ENCODE data around the gene KCND3.

KCND3 gene

DNA sequence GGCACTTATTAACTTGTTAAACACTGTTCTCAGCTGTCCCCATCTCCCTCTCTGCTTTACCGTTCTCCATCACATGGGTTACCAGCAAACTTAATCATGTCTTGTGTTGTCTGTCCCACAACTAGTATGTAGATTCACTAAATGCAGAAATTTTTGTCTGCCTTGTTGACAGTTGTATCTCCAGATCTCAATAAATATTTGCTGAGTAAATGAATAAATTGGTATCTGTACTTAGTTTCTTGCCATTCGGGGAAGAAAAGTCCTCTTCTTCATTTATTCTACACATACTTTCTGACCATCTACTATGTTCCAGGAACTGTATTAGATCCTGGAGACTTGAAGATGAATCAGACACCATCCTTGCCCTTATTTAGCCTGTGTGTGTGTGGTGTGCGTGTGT, 97.9 kb downstream of the KCND3 start:
- H3K4me3 ChIP-seq (ENCODE audit: low read length) = no peak overlapping the region
- no peak overlapping the region for H2AFZ ChIP-seq (ENCODE audit: low read depth, low read length)
- no peak overlapping the region for H3K27ac ChIP-seq (ENCODE audit: low read length)
- no peak overlapping the region for H3K9ac ChIP-seq (ENCODE audit: low read length)
- H3K4me1 ChIP-seq (ENCODE audit: low read length) = no peaks in the 10 kb centered on the region
- H3K4me2 ChIP-seq (ENCODE audit: low read length) = no peak overlapping the region
- no peaks in the 10 kb centered on the region for H3K36me3 ChIP-seq (replicated peaks; ENCODE audit: low read depth, low read length)
- H3K27me3 ChIP-seq (ENCODE audit: low read depth, low read length) = peaks cover 15% of the 10 kb centered on the region
- H3K79me2 ChIP-seq (ENCODE audit: low read length) = no peaks in the 10 kb centered on the region
- no peaks in the 10 kb centered on the region for H3K9me3 ChIP-seq (ENCODE audit: insufficient read depth, low read length)
- H4K20me1 ChIP-seq (ENCODE audit: insufficient read depth, low read length) = no peaks in the 10 kb centered on the region
- TF ChIP-seq, protein P1, sequence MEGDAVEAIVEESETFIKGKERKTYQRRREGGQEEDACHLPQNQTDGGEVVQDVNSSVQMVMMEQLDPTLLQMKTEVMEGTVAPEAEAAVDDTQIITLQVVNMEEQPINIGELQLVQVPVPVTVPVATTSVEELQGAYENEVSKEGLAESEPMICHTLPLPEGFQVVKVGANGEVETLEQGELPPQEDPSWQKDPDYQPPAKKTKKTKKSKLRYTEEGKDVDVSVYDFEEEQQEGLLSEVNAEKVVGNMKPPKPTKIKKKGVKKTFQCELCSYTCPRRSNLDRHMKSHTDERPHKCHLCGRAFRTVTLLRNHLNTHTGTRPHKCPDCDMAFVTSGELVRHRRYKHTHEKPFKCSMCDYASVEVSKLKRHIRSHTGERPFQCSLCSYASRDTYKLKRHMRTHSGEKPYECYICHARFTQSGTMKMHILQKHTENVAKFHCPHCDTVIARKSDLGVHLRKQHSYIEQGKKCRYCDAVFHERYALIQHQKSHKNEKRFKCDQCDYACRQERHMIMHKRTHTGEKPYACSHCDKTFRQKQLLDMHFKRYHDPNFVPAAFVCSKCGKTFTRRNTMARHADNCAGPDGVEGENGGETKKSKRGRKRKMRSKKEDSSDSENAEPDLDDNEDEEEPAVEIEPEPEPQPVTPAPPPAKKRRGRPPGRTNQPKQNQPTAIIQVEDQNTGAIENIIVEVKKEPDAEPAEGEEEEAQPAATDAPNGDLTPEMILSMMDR (IDR thresholded peaks at IDR 0.05; ENCODE audit: low read depth, low read length) = no peak
- TF ChIP-seq EZH2phosphoT487 (IDR thresholded peaks at IDR 0.05; ENCODE audit: low read depth) = no peak

DNA sequence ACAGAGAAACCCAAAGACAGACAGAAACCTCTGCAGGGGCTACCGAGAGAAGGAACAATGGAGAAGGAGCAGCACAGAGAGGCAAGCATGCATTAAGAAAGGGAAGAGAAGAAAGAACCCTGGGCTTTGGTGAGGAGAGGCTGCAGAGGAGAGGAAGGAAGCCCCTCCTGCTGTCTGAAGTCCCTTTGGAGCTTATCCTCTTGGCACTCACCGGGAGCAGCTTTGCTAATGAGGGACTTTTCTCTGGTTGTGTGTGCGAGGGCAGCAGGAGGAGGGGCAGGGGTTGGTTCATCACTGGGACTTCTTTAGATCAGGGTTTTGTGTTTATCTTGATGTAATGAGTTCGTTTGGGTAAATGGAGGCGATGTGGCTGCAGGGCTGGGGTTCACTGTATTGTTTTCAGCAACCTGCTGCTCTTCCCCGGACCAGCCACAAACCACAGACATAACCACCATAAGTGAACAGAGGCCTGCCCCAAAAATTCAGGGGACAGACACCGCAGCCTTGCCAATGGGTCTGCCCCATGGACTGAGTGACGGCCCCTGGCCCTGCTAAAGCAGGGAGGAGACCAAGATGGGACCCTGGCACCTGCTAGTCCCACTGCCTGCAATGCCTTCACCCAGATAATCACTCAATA, 100.6 kb downstream of the KCND3 start:
- H2AFZ ChIP-seq (ENCODE audit: low read depth, low read length) = no peak overlapping the region
- H3K9ac ChIP-seq (ENCODE audit: low read length) = no peak overlapping the region
- peaks cover 15% of the 10 kb centered on the region for H3K27me3 ChIP-seq (ENCODE audit: low read depth, low read length)
- no peaks in the 10 kb centered on the region for H4K20me1 ChIP-seq (ENCODE audit: insufficient read depth, low read length)
- H3K4me3 ChIP-seq (ENCODE audit: low read length) = no peak overlapping the region
- TF ChIP-seq EZH2phosphoT487 (IDR thresholded peaks at IDR 0.05; ENCODE audit: low read depth) = no peak
- TF ChIP-seq, protein P1 (IDR thresholded peaks at IDR 0.05; ENCODE audit: low read depth, low read length) = no peak
- H3K4me2 ChIP-seq (ENCODE audit: low read length) = no peak overlapping the region
- no peaks in the 10 kb centered on the region for H3K4me1 ChIP-seq (ENCODE audit: low read length)
- H3K79me2 ChIP-seq (ENCODE audit: low read length) = no peaks in the 10 kb centered on the region
- H3K27ac ChIP-seq (ENCODE audit: low read length) = no peak overlapping the region
- H3K9me3 ChIP-seq (ENCODE audit: insufficient read depth, low read length) = no peaks in the 10 kb centered on the region
- no peaks in the 10 kb centered on the region for H3K36me3 ChIP-seq (replicated peaks; ENCODE audit: low read depth, low read length)

DNA sequence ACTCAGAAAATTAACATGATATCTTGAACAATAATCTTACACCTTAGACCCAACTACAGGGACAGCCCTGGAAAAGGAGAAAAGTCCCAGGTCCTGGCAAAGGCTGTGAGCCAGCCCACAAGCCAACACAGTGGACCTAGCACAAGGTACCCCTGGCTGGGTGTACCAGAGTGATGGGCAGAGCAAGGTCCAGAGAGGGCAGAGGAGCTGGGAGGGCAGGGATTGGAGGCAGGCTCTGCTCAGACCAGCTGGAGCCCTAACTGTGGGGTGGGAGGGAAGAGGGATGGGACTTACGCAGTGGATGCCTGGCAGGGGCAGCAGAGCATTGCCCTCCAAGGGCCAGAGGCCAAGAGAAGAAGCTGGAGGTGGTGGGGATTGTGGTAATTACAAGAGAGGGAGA, 101.6 kb downstream of the KCND3 start:
- Histone ChIP-seq H2AFZ (ENCODE audit: low read depth, low read length) (no peak overlapping the region), H3K27me3 (ENCODE audit: low read depth, low read length) (peaks cover 15% of the 10 kb centered on the region), H3K4me3 (ENCODE audit: low read length) (no peak overlapping the region), H3K4me2 (ENCODE audit: low read length) (no peak overlapping the region), H4K20me1 (ENCODE audit: insufficient read depth, low read length) (no peaks in the 10 kb centered on the region), H3K9ac (ENCODE audit: low read length) (no peak overlapping the region), H3K27ac (ENCODE audit: low read length) (no peak overlapping the region), H3K9me3 (ENCODE audit: insufficient read depth, low read length) (no peaks in the 10 kb centered on the region), H3K36me3 (replicated peaks; ENCODE audit: low read depth, low read length) (no peaks in the 10 kb centered on the region), H3K79me2 (ENCODE audit: low read length) (no peaks in the 10 kb centered on the region), H3K4me1 (ENCODE audit: low read length) (no peaks in the 10 kb centered on the region)
- TF ChIP-seq, protein P1 (IDR thresholded peaks at IDR 0.05; ENCODE audit: low read depth, low read length) = no peak
- no peak for TF ChIP-seq EZH2phosphoT487 (IDR thresholded peaks at IDR 0.05; ENCODE audit: low read depth)

DNA sequence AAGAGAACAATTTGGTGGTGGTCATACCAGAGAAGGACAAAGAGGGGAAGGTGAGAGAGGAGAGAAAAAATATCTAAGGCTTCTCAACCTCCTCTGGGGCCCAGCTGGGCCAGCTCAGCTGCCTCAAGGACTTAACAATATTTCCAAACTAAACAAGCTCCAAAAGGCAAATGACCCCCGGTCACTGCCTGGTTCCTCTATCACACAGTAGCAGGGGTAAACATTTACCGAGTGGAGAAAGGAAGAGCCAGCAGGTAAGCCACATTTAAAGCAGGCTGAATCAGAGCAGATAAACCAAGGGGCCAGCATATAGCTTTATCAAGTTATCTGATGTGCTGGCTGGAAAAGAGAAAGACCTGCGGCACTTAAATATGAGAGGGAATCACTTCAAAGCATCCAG, 102.1 kb downstream of the KCND3 start:
- Histone ChIP-seq H3K27ac (ENCODE audit: low read length) (no peak overlapping the region), H2AFZ (ENCODE audit: low read depth, low read length) (no peak overlapping the region), H3K4me3 (ENCODE audit: low read length) (no peak overlapping the region), H3K4me1 (ENCODE audit: low read length) (no peaks in the 10 kb centered on the region), H3K27me3 (ENCODE audit: low read depth, low read length) (peaks cover 15% of the 10 kb centered on the region), H3K9ac (ENCODE audit: low read length) (no peak overlapping the region), H3K36me3 (replicated peaks; ENCODE audit: low read depth, low read length) (no peaks in the 10 kb centered on the region), H4K20me1 (ENCODE audit: insufficient read depth, low read length) (no peaks in the 10 kb centered on the region), H3K4me2 (ENCODE audit: low read length) (no peak overlapping the region), H3K9me3 (ENCODE audit: insufficient read depth, low read length) (no peaks in the 10 kb centered on the region), H3K79me2 (ENCODE audit: low read length) (no peaks in the 10 kb centered on the region)
- no peak for TF ChIP-seq EZH2phosphoT487 (IDR thresholded peaks at IDR 0.05; ENCODE audit: low read depth)
- TF ChIP-seq, protein P1 (IDR thresholded peaks at IDR 0.05; ENCODE audit: low read depth, low read length) = no peak
